ENCODE data around the gene ZNF398. TPM values are rescaled to one million over a fixed set of nuclear protein-coding genes. Genes with fewer than 3 reads are reported as not detected.
"Not testable (repeated sequence)": the region's sequence is repeated elsewhere in the genome, so short reads cannot be mapped to it uniquely, and the experiment has no call there.

Gene ZNF398
- total RNA-seq, 1 experiment from 2014 or later: 9.1 TPM

DNA sequence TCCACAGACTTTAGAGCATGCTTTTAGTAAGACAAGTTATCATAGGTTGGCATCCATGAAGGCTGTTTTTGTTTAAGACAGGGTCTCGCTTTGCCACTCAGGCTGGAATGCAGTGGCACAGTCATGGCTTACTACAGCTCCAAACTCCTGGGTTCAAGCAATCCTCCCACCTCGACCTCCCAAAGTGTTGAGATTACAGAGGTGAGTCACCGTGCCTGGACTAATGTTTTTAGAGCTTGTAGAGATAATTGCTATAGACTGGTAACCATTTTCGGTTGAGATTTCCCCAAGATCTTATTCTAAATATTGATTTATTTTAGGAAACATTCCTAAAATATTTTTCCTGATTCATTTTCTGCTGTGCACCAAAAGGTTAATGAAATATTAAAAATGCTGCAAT, 5.4 kb upstream of the ZNF398 start:
- no peaks in the 10 kb centered on the region for H3K36me3 ChIP-seq (ENCODE audit: low read depth, low read length)
- TF ChIP-seq EZH2phosphoT487 (IDR thresholded peaks at IDR 0.05; ENCODE audit: borderline replicate concordance, low read length) (no peak), EZH2 (IDR thresholded peaks at IDR 0.05; ENCODE audit: low read length, unreplicated experiment) (no peak)
- TF ChIP-seq, protein P1, sequence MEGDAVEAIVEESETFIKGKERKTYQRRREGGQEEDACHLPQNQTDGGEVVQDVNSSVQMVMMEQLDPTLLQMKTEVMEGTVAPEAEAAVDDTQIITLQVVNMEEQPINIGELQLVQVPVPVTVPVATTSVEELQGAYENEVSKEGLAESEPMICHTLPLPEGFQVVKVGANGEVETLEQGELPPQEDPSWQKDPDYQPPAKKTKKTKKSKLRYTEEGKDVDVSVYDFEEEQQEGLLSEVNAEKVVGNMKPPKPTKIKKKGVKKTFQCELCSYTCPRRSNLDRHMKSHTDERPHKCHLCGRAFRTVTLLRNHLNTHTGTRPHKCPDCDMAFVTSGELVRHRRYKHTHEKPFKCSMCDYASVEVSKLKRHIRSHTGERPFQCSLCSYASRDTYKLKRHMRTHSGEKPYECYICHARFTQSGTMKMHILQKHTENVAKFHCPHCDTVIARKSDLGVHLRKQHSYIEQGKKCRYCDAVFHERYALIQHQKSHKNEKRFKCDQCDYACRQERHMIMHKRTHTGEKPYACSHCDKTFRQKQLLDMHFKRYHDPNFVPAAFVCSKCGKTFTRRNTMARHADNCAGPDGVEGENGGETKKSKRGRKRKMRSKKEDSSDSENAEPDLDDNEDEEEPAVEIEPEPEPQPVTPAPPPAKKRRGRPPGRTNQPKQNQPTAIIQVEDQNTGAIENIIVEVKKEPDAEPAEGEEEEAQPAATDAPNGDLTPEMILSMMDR (conservative IDR thresholded peaks at IDR 0.05; ENCODE audit: low read depth, low read length): no peak
- POLR2A ChIA-PET (ENCODE audit: unreplicated experiment): no interaction called here
- no peak overlapping the region for H2AFZ ChIP-seq (ENCODE audit: low read length)
- no peak for ATAC-seq
- no peak overlapping the region for H3K4me2 ChIP-seq (ENCODE audit: low read length)
- CTCF ChIA-PET: no interaction called here
- H3K4me3 ChIP-seq (ENCODE audit: low read length): no peak overlapping the region
- H3K27me3 ChIP-seq (ENCODE audit: low read length): no peaks in the 10 kb centered on the region
- no peak overlapping the region for H3K27ac ChIP-seq (ENCODE audit: low read length)
- H3K9me3 ChIP-seq (ENCODE audit: low read length): no peaks in the 10 kb centered on the region
- BruUV-seq (replicated peaks): no TSS peak
- no peak overlapping the region for H3K9ac ChIP-seq (ENCODE audit: low read length)
- H3K79me2 ChIP-seq (ENCODE audit: low read length): no peaks in the 10 kb centered on the region
- H3K9me2 ChIP-seq (replicated peaks; ENCODE audit: low read length): no peaks in the 10 kb centered on the region
- H3F3A ChIP-seq (ENCODE audit: low read length, unreplicated experiment): peaks cover 13% of the 10 kb centered on the region
- intact Hi-C loops (cut with micrococcal nuclease): no loop called here
- DNase-seq: no peak
- peaks cover 33% of the 10 kb centered on the region for H3K4me1 ChIP-seq (ENCODE audit: insufficient read depth, low read length)
- H4K20me1 ChIP-seq (ENCODE audit: low read length): no peaks in the 10 kb centered on the region

- Histone ChIP-seq H3K4me3 (ENCODE audit: low read length) (peak overlapping the region; percentile 62), H3K9ac (ENCODE audit: low read length) (peak overlapping the region; percentile 59), H2AFZ (ENCODE audit: low read length) (peak overlapping the region; percentile 49), H3K27ac (ENCODE audit: low read length) (peak overlapping the region; percentile 92), H3K79me2 (ENCODE audit: low read length) (peaks cover 22% of the 10 kb centered on the region), H3K4me2 (ENCODE audit: low read length) (peak overlapping the region; percentile 91), H3F3A (ENCODE audit: low read length, unreplicated experiment) (peaks cover 13% of the 10 kb centered on the region), H3K4me1 (ENCODE audit: insufficient read depth, low read length) (peaks cover 35% of the 10 kb centered on the region)
- H4K20me1 ChIP-seq (ENCODE audit: low read length); H3K9me2 ChIP-seq (replicated peaks; ENCODE audit: low read length); H3K9me3 ChIP-seq (ENCODE audit: low read length); H3K27me3 ChIP-seq (ENCODE audit: low read length); DNase-seq; CTCF ChIA-PET; BruUV-seq (replicated peaks); H3K36me3 ChIP-seq (ENCODE audit: low read depth, low read length); POLR2A ChIA-PET (ENCODE audit: unreplicated experiment): not testable (repeated sequence)
- intact Hi-C loops (cut with micrococcal nuclease): loop anchor here (2.0 kb wide), 2 partner anchors 54 to 88 kb away; partner anchors contain the start of gene ZNF786
- peak; percentile 20 for ATAC-seq
Observed at GRCh38 chr7:149144436-149144922, 2.8 kb upstream of the ZNF398 start.

- peak; percentile 32 for ATAC-seq
- Histone ChIP-seq H3F3A (ENCODE audit: low read length, unreplicated experiment) (peaks cover 13% of the 10 kb centered on the region), H3K4me2 (ENCODE audit: low read length) (peak overlapping the region; percentile 91), H3K9ac (ENCODE audit: low read length) (peak overlapping the region; percentile 59), H3K4me1 (ENCODE audit: insufficient read depth, low read length) (peaks cover 35% of the 10 kb centered on the region), H3K27me3 (ENCODE audit: low read length) (no peaks in the 10 kb centered on the region), H3K79me2 (ENCODE audit: low read length) (peaks cover 29% of the 10 kb centered on the region), H3K36me3 (ENCODE audit: low read depth, low read length) (no peaks in the 10 kb centered on the region), H3K9me2 (replicated peaks; ENCODE audit: low read length) (no peaks in the 10 kb centered on the region), H3K9me3 (ENCODE audit: low read length) (no peaks in the 10 kb centered on the region), H3K4me3 (ENCODE audit: low read length) (peak overlapping the region; percentile 62; the same call in 1 of the 2 replicates), H3K27ac (ENCODE audit: low read length) (peak overlapping the region; percentile 92), H2AFZ (ENCODE audit: low read length) (no peak overlapping the region), H4K20me1 (ENCODE audit: low read length) (no peaks in the 10 kb centered on the region)
- intact Hi-C loops (cut with micrococcal nuclease): loop anchor here (2.0 kb wide), 2 partner anchors 54 to 88 kb away; partner anchors contain the start of gene ZNF786
- no TSS peak for BruUV-seq (replicated peaks)
- TF ChIP-seq, protein P1 (conservative IDR thresholded peaks at IDR 0.05; ENCODE audit: low read depth, low read length): no peak
- TF ChIP-seq EZH2 (IDR thresholded peaks at IDR 0.05; ENCODE audit: low read length, unreplicated experiment): no peak
- TF ChIP-seq EZH2phosphoT487 (IDR thresholded peaks at IDR 0.05; ENCODE audit: borderline replicate concordance, low read length): no peak
- ChIA-PET POLR2A (ENCODE audit: unreplicated experiment) (no interaction called here), CTCF (no interaction called here)
- DNase-seq: peak; percentile 91
Observed at GRCh38 chr7:149145031-149145845, 2.0 kb upstream of the ZNF398 start.
